Activated CD8-positive, alpha-beta memory T cell treated with anti-CD3 and anti-CD28 coated beads, Interleukin-2, amount 50 U/mL, for 48 hours (primary cell): Measurements from ENCODE around the gene MDC1.
A peak's percentile ranks its signal among the peaks of the same experiment; 100 is the strongest.
"Not testable (repeated sequence)": the region's sequence is repeated elsewhere in the genome, so short reads cannot be mapped to it uniquely, and the experiment has no call there.

Experiments
- DNase-seq: peaks from one replicate; pipeline ENCODE4 v3.0.0-alpha.2; 2020

MDC1 gene

DNA sequence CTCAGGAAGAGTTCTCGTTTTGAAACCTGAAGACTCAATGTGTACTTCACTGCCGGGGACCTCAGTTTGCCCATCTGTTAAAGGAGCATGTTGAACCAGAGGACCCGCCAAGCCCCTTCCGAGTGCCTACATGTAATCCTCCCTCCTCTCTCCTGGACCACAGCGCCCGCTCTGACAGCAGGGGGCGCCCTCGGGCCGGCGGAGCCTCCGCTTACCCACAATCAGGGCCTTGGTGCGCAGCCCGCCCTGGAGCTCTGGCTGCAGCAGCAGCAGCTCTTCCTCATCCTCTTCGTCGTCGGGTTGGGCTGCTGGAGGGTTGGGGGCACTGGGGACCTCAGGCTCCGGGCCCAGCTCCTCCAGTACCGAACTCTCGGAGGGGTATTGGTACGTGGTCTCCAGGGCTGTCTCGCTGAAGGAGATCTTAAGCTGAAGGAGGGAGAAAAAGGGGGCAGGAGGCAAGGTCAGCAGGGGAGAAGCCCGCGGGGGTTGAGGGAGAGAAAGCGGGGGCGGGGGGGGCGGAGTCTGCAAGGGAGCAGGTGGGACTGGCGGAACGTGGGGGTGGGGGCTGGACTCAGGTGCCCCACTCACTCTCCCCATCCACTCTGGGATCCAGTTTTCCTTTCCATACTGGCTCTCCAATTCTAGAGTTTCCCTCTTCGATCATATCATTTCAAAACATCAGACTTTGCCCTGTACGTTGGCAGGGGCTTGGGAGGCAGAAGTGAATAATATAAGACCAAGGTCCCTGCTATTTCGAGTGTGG lies 37.9 kb downstream of the MDC1 start:
- peak; percentile 99 for DNase-seq

- DNase-seq = no peak
Observed at GRCh38 chr6:30676660-30677285, 40.3 kb downstream of the MDC1 start.

DNA sequence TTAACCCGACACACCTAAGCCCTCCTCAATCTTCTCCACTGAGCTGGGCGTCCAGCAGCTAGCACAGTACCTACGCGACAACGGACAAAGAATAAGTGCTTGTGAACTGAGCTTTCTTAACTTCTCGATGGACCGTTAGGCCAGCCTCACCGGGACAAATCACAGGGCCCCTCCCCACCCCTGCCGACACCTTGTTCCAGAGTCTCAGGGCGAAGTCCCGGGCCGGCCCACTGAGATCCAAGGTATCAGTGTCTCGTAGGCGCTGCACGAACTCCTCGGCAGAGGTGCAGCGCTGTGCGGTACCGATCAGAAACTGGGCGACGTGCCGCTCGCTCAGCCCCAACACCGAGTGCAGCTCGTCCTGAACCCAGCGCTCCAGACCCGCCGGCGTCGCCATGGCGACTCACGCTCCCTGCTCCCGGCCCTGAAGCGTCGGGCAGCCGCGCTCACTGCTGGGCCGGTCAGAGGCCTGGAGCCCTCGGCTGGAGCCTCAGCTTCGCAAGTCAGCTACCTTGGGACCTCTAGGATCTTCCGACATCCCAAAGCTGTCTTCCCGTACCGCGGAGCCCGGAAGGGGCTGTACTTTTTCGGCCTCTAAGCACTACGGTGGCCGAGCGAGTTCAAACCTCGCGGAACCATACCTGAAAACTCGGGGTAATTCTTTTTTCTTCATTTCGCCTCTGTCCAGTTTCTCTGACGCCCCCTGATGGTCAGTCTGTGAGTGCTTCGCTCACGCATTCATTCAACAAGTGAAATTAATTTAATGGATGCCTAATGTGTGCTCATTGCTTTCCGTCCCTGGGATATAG lies 44.4 kb downstream of the MDC1 start, which contains the start of gene DHX16:
Gene DHX16, minus strand, starts transcription at position 562 of the 809 bp plus-strand sequence. Its CDS starts 165 bp downstream, at position 397.
- peak; percentile 91 for DNase-seq

DNA sequence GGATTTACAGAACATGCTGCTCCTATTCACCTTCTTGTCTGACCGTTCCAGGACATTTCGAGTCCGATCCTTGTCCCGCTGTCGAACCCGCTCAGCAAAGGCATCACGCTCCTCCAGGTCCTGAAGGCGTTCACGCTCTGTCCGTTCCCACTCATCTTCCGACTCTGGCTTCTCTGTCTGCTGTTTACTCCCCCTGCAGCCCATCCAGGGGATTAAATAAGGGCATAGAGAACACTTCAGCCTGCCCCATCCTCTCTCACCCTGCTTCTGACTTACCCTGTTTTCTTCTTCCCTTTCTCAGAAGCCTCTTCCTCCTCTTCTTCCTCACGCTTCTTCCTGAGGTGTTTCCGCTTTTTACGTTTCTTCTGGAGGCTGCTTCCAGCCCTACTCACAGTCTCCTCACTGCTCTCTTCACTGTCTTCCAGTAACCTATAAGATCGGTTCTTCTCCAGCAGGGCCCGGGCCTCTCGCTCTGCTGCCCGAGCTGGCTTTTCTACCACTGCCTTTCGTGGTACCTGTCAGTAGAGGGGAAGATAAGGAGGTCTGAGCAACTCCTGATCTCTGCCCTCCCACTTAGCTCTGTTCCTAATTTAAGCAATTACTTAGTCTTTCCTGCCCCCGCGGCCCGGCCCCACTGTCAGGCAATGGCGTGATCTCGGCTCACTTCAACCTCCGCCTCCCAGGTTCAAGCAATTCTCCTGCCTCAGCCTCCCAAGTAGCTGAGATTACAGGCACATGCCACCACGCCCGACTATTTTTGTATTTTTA lies 46.1 kb downstream of the MDC1 start:
- DNase-seq = no peak

DNA sequence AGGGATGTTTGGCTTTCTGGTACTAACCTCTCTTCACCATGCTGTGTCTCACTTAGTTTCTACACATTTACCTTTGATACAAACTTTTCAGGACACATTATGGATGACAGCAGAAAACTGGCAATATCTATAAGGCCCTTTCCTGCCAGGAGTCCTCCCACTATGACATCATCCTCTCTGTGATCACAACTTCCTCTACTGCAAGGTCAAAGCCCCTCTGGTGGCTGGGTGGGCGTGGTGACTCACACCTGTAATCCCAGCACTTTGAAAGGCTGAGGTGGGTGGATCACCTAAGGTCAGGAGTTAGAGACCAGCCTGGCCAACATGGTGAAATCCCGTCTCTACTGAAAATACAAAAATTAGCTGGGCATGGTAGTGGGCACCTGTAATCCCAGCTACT lies 50.8 kb downstream of the MDC1 start:
- DNase-seq = not testable (repeated sequence)

DNA sequence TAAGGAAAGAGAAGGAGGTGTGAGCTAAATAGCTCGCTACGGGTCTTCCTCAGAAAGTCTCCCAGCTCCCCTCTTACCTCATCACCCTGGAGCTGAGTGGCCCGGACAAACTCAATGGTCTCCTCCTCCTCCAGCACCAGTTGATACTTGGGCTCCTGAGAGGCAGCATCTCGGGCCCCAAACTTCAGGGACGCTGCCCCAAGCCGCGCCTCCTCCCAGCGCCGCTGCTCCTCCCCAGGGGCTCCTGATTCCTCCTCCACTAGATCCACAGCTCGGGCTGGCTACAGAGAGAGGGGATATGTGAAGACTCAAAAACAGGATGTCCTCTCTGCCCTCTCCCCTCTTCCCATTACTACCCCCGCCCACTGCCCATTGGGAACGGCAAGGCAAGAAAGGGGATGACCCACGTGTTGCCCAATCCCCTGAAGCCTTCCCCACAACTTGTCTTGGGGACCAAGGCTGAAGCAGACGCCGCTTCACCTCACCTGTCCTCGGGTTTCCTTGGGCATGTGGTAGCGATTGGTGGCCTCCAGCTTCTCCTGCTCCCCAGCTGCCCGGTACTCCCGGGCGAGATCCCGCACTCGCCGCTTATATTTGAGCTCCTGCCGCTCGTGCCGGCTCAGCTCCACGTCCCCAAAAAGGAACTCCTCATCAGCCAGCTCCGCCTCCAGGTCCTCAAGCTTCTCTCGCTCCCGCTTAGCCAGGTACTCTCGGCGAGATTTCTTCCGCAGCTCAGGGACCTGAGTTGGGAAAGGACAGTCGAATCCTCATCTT lies 51.9 kb downstream of the MDC1 start:
- DNase-seq = no peak

GRCh38 chr6:30657922-30658321 lies 59.2 kb downstream of the MDC1 start:
- DNase-seq = not testable (repeated sequence)

DNA sequence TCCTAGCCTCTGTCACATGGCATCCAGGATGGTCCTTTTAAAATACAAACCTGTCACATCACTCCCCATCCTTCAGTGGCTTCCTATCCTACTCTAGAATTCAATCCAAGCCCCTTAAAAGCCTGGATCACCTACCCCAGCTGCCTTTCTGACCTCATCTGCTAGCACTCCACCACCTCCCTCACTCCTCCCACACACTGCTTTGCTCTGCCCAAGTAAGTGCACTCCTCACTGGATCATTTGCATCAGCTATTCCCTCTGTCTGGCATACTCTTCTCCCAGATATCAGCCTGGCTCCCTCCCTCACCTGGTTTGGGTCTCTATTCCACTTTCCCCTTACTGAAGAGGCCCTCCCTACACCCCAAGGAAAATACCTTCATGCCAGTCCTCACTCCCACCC lies 59.6 kb downstream of the MDC1 start:
- no peak for DNase-seq

- DNase-seq = no peak
Observed at GRCh38 chr6:30656513-30656912, 60.6 kb downstream of the MDC1 start.

DNA sequence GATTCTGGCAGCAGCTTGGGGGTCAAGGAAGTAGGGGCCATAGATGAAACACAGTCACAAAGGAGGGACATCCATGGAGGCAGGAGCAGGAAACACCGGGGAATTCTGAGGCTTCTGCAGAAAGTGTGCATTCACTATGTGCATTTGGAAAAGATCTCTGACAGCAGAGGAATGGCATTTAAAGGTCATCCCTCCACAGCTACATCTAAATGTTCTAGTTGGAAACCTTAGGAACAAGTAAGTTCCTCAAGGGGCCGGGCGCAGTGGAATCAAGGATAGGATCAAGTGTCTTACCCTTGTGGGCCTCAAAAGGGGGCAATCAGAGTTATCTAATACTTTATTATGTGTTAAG lies 61.4 kb downstream of the MDC1 start:
- no peak for DNase-seq

DNA sequence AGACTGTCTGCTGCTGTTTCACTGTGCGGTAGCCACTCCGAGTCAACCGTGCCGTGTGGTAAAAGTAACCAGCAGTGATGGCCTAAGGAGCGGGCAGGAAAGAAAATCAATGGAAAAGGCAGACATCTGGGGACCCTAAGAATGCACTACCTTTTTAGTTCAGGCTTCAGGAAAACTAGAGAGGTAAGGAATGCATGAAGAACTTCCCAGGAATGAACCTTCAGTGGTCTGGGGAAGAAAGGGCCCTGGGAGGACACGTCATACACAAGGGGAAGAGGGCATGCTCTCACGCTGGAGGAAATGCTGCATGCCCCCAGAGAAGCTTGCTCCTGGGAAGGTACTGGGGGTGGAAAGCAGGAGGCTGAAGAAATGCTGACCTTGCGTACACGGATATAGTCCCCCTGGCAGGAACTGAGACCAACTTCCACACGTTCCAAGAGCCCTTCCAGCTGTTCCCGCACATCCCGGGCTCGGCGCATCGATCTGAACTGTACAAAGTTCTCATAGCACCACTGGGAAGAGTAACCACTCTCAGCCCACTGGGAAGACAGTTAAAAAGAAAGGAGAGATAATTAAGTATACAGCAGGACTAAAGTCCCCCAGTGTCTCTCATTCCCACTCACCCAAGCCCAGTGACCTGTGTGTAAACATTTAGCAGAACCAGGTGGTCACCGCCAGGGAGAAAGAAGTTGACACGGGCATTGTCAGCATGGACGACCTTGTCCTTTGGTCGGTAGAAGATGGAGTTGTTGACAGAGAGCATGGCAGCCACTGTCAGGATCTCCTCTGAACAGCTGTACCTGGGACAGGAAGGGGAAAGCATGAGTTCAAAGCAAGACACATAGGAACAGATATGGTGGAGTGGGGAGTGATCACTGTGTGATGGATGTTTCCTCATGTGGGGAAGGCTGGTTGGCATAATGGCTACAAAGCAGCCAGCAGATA lies 62.0 kb downstream of the MDC1 start:
- no peak for DNase-seq

- DNase-seq = no peak
Observed at GRCh38 chr6:30651143-30651542, 65.9 kb downstream of the MDC1 start.
